ENCODE data around the gene ERICH6B.

ERICH6B gene

DNA sequence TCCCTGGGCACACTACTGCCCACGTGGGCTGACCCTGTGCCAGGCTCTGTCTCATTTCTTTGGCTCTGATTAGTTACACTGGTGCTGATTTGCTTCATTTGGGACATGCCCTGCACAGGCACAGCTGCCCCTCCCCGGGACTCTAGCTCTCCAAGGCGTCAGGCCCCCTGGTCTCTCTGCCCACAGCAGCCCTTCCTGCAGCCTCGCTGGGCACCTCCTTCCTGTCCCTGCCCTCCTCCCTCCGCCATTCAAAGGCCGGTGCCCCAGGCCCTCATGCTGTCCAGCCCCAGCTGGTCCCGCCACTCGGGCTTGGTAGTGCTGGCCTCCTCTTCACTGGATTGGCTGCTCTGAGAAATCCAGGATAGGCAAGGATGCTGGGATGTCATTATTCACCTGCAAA is 73.1 kb downstream of the ERICH6B start:
- DNase-seq (ENCODE audit: low read depth), result no peak

DNA sequence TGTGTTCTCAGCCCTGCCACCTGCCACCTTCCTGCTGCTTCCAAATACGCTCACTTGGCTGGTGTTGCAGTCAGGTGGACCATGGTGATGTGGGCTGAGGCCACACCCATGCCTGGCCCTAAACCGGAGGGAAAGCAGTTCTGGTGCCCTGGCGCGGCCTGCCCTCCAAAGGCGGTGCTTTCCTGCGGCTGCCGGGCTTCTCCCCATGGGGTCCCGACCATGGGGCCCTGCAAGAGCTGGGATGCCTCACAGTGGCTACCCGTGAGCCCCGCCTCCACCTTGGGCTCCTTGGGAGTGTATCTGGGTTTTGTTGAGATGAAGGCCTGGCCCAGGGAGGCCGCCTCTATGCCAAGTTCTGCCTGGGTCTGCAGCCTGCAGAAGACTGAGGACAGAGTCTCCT is 73.7 kb downstream of the ERICH6B start:
- DNase-seq (ENCODE audit: low read depth), result no peak

DNA sequence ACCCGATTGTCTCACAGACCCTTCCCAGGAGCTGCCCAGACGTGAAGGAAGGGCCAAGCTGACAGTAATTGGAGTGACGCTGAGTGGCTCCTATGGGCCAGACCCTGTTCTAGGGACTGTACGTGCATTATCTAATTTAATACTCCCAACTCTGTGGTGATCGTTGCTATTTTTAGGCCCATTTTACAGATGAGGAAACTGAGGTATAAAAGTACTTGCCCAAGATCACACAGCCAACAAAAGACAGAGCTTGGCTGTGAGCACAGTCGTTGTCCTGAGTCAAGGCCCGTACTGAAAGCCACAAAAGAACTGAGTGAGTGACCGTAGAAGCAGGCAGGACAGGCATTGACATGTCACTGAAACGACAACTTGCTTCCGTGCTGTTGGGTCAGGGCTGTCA is 74.7 kb downstream of the ERICH6B start:
- DNase-seq (ENCODE audit: low read depth), result no peak

DNA sequence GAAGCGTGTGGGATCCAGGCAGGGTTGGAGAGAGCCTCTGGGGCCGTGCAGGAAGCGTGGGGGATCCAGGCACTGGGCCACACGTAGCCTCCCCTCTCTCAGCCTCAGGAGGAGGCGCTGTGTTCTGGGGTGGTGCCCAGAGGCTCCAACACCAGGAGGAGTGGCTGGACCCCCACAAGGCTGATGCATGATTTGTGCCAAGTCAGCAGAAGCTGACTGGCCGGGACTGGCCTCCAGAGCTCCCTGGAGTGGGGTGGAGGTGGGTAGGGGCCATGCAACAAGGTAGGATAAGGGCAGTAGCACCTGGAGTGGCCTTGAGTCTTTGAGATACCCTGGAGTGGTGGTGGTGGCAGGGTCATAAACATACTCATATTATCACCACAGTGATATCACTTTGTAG is 75.3 kb downstream of the ERICH6B start:
- no peak for DNase-seq (ENCODE audit: low read depth)

DNA sequence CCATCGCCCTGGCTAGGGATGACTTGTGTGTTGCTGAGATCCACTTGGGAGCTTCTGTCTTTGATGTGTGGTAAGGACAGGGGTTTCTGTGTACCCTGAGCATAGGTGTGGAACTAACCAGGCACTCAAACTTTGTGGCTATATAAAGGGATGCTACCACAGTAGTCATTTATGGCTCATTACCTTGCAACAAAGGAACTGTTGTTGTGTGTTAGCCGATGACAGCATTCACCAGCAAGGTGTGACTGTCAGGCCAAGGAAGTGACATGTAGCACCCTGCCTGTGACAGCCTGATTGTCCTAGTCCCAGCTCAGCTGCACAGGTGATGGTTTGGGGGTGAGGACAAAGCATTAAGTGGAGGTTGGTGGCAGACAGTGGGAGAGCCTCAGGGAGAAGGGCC is 77.2 kb downstream of the ERICH6B start:
- no peak for DNase-seq (ENCODE audit: low read depth)

DNA sequence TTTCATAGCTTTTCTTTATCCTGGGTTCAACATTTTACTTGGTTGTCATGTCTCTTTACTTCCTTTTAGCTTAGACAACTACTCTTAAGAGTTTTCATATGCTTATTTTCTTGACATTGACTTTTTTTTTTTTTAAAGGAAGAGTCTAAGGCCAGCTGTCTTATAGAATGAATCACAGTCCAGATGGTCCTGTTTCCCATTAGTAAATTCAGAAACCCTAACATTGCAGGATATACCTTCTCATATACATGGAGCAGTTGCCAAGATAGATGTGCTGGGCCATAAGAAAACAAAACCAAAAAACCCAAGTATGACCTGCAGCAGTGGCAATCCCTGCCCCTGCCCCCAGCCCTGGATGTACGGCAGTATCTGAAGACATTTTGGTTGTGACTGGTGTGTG is 78.0 kb downstream of the ERICH6B start:
- no peak for DNase-seq (ENCODE audit: low read depth)

DNA sequence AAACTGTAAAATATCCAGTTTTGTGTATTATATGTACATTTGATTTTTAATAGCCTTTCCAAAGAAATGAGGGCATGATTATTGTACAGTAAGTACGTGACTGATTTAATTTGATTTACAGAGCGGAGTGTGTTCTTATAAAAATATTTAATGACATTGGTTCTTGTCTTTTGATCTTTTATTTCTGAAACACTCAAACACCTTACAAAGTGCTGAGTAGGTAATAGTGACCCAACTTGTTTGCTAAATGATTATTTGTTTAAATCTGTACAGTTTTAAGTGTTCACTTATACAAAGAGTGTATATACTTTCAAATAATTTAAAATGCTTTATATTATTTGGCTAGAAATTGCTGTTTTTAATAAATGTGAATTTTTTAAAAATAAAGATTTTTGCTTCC is 79.3 kb downstream of the ERICH6B start:
- DNase-seq (ENCODE audit: low read depth), result no peak

DNA sequence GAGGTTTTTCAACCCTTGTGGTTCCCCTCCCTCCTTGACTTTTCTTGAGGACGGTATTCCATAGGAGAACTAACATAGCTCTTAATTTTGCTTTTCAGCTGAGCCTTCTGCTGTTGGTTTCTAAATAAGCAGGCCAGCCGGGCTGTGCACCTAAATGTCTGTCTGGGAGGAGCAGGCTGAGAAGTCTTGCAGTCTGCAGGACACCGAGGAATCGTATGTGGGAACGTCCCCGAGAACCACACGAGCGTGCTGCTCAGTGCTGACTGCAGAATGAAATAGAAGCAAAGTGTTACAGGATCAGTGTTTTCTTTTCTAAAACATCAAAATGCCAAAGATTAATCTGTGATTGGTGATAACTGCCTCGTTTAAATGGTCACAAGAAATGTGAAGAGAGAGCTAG is 80.9 kb downstream of the ERICH6B start:
- DNase-seq (ENCODE audit: low read depth), result no peak

DNA sequence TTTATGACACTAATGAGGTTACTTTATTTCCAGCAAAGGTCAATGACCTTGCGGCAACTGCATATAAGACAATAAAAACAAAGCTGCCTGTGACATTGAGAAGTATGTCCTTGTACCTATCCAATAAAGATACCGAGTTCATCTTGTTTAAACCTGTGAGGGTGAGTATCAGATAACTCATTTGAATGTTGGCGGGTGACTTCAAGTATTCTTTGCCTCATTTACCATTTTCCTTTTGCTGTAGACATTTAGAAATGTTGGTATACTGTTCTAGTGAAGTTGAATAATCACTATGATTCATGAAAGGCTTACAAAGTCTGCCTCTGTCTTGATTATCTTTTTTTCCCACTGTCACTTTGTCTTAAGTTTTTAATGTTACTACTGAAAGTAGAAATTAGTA is 85.8 kb downstream of the ERICH6B start:
- DNase-seq (ENCODE audit: low read depth), result no peak

DNA sequence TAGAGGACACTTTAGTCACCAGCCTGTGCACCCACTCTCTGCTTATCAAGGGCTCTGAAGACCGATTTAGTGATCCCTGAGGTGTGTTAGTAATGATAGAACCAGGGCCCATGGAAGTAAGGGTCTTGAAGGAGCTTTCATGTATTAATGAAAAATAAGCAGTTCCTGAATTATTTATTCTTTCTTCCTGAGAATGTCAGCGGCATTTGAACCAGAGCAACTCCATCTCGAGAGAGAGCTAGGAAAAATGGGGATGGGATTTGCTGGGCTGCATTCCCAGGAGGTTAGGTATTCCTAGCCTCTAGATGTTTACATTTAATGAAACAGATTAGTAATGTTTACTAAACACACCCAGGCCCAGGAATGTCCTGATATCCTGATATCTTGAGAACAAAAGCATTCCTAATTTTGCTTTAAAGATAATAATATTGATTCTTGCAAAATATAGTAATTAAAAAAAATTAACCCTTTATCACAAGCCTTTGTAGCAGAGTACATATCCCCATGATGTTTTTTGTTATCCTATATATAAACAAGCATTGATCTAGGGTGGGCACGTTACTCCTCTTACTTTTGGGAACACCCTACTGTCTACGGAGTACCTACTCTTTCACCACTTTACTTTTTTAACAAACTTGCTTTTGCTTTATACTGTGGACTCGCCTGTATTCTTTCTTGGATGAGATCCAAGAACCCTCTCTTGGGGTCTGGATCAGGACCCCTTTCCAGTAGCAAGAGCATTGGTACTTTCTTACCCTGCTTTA is 87.7 kb downstream of the ERICH6B start:
- no peak for DNase-seq (ENCODE audit: low read depth)

DNA sequence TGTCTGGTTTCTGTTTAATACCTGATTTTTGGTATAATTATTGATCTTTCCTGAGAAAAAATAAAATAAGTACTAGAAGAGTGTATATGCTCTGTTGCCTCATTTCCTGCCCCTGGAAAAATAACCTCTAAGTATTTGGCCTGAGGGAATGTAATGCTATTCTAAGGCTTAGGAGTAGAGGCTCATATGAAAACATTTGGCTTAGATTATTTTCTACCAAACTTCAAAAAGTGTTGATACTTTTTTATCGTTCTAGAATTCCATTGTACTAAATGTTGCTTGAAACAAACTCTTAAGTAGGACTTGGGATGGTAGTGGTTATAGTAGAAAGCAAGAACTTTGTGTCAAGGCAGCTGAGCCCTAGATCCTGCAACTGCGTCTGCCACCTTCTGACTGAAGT is 93.0 kb downstream of the ERICH6B start:
- no peak for DNase-seq (ENCODE audit: low read depth)

DNA sequence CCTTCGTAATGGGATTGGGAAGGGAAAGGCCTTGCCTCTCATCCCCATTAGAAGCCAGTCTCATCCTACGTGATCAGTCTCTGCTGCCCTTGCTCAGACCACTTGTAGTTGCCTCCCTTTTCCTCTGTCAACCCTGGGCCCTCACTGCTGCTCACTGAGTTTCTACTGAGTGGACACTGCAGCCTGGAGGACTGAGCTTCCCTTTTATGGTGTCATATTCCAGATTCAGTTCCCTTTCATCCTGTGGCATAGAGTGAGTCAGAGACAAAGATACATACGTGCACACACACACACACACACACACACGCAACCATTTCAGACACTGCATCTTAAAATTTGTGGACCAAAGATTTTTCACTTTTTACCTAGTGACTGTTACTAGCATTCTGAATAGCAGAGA is 94.2 kb downstream of the ERICH6B start:
- peak; percentile 25 for DNase-seq (ENCODE audit: low read depth)

DNA sequence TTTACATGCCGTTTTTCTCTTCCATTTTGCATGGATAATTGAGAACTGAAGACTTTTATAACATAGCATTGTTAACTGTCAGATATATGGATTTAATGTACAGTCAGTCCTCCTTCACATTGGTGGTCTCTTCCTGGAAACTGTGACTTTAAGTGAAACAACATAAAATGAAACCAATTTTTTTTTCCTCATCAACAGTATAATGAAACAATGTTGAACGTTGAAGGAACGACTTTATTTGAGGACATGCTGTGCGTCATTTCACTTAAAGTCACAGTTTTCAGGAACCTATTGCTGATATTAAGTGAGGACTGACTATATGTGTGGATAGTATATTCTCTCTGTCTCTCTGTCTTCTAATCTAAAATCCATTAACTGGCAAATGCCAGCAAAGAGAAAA is 96.0 kb downstream of the ERICH6B start:
- no peak for DNase-seq (ENCODE audit: low read depth)

DNA sequence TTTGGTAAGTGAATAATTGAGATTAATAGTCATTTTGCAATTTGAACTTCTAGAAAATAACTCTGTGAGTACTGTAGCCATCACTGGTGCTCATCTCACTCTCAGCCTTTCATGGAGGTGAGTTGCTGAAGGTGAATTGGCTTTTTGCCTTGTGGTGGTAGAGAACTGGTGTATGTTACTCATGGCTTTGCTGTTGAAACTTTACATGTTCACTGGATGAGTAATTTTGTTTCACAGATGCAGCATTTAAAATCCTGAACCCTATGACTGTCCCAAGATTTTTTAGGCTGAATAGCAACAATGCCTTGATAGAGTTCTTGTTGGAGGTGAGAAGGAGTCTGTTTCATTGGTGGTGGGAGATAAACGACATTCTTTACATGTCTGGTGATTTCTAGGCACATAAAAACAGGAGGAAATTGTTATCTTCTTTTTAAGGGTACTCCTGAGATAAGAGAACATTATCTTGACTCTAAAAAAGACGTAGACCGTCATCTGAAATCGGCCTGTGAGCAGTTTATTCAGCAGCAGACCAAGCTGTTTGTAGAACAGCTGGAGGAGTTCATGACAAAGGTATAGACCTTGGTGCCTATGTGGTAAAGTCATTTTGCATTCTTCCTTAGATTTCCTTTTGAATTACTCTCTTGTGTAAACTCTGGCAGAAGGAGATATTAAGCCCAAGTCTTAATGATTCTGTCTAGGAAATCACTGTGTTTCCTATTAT is 96.9 kb downstream of the ERICH6B start:
- DNase-seq (ENCODE audit: low read depth), result peak; percentile 9

DNA sequence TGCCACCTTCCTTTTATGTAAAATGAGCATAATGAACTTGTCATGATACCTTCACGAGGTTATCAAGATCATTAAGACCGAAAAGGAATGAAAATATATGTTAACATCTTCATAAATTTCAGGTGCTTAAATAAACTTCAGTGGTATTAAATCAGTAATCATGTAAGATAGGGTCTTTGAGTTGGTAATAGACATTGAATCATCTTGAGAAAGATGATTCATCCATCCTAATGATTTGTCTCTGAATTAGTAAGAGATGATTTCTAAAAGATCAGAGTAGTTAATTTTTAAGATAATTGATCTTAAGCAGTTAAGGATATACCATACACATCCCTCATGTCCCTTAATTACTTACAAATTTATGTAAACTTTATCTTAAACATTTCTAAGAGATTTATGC is 98.8 kb downstream of the ERICH6B start:
- DNase-seq (ENCODE audit: low read depth), result no peak

DNA sequence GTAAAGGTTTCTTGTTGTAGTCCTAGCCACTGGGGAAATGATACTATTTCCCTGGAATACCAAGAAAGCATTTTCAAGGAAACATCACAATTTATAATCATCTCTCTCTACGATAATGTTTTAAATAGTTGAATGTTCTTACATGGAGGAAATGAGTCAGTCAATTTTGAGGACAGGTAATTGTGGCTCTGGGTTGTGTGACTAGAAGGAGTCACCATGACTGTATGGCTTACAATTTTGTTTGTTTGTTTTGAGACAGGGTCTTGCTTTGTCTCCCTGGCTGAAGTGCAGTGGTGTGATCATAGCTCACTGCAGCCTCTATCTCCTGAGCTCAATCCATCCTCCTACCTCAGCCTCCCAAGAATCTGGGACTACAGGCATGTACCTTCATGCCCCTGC is 103.4 kb downstream of the ERICH6B start:
- DNase-seq (ENCODE audit: low read depth), result no peak

DNA sequence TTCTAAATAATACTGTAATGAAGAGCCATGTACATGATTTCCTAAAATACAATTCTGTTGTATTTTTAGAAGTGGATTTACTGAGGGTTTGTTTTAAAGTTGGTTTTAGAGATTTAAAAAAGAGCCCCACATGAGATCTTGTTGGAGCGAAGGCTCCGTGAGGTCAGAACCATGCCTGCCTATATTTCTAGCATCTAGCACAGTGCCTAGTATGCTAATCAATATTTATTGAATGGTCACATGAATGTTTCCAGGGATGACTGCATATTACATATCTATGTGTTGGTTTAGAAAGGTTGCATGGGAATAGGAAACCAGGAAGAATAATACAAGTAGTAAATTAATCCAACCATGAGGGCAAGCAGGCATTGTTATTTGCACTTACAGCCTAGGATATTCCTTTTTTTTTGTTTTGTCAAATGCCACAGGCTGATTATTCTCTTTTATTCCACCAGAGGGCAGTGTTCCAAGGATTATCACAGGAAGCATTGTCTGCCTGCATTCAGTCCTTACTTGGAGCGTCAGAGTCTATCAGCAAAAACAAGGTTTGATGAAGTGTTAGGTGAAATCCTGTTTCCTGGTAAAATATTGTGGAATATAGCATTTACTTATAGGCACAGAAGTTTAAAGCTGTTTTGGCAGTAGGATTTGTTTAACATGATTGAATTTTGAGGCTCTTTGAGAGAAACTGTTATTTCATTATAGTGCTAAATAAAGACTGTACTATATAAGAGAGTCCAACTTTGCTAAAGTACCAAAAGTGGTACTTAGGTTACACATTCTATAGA is 104.0 kb downstream of the ERICH6B start:
- DNase-seq (ENCODE audit: low read depth), result peak; percentile 57

DNA sequence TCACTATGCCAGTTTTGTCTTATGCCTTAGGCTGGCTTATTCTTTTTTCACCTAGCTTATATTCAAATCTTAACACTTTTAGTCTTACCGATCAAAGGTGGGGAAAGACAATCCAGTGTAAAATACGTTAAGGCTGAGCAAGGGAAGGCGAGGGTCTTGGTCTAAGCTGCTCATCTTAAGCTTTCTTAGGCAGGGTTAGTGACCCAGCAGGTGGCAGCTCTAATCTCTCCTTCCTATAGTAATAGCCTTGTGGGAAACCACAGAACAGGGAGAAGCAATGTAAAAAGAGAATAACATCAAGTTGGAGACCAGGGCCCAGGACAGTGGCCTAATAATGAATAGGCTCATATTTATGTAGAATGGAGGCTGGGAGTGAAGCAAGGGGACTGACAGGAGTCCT is 104.9 kb downstream of the ERICH6B start:
- no peak for DNase-seq (ENCODE audit: low read depth)

DNA sequence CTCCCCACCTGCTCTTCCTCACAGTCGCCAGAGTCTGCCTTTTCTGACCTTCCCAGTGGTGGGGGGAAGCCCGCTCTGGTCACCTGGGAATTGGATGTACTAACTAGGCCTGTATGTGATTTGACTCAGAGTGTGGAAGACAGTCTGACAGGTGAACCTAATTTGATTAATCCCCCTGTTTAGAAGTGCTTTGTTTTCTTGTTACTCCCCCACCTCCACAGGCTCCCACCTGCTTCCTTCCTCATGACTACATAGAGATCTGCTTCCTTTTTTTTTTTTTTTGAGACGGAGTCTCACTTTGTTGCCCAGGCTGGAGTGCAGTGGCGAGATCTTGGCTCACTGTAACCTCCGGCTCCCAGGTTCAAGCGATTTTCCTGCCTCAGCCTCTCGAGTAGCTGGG is 106.8 kb downstream of the ERICH6B start:
- DNase-seq (ENCODE audit: low read depth), result no peak

DNA sequence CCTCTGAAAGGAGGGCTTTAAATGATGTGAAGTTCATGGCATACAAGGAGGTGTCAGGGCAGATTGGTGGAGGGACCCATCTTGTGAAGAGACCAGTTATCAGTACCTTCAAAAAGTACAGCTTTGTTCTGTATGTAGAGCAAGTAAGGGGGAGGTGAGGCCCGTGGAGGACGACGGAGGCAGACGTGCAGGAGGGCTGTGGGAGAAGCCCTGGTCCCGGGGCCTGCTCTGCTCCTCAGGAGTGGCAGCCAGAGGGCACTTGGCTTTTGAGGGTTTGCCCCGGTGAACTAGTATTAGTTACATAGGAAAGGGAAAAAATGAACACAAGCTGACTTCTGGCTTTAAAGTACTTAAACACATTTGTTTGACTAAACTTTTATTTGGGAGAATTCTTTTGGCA is 108.7 kb downstream of the ERICH6B start:
- no peak for DNase-seq (ENCODE audit: low read depth)

DNA sequence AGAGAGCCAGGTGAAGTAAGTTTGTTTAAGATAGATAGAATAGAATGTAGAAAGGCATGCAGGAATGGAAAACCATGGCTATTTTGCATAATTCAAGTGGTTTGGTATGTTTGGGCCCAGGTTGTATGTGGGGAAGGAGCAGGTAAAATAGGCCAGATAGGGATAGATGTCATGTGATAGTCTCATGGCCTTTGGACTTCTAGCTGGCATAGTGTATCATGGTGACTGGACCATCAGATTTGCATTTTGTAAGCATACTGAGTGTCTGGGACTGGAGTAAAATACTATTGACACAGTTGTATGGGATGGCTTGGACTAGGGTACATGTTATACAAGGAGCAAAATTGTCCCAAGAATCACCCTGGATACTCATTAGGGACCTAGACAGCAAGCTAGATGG is 111.9 kb downstream of the ERICH6B start:
- no peak for DNase-seq (ENCODE audit: low read depth)

DNA sequence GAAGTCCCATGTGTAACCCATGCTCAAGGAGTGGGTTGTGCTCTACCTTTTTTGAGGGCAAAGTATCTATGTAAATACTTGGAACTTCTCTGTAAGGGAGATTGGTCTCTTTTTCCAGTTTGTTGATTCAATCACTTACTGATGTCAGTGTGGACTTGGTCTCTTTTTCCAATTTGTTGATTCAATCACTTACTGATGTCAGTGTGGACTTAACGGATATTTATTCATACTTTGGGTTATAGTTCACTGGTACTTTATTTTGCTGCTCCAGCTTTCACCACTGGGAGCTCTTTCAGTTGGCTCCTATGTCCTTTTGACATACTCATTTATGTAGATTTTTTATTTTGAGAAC is 114.4 kb downstream of the ERICH6B start:
- no peak for DNase-seq (ENCODE audit: low read depth)

DNA sequence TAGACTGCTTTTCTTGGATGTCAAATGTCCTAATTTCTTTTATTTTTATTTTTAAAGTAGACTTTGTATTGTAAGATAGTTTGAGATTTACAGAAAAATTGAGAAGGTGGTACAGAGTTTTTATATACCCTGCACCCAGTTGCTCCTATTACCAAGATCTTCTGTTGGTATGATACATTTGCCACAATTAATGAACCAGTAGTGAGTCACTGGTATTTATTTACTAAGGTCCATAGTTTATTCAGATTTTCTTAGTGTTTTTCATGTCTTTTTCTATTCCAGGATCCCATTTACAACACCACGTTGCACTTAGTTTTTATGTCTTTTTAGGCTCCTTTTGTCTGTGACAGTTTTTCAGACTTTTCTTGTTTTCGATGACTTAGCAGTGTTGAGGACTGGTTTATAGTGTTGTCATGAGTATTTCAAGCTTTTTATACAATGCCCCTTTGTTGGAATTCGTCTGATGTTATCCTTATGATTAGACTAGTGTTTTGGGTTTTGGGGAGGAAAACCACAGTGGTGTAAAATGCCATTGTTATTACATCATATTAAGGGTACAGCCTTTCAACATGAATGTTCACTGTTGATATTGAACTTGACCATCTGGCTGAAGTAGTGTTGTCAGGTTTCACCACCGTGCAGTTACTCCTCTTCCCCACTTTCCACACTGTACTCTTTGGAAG is 114.9 kb downstream of the ERICH6B start:
- DNase-seq (ENCODE audit: low read depth), result peak; percentile 82

All from stromal cell of bone marrow (primary cell).